Measurements from ENCODE around the gene P2RX6.

DNA sequence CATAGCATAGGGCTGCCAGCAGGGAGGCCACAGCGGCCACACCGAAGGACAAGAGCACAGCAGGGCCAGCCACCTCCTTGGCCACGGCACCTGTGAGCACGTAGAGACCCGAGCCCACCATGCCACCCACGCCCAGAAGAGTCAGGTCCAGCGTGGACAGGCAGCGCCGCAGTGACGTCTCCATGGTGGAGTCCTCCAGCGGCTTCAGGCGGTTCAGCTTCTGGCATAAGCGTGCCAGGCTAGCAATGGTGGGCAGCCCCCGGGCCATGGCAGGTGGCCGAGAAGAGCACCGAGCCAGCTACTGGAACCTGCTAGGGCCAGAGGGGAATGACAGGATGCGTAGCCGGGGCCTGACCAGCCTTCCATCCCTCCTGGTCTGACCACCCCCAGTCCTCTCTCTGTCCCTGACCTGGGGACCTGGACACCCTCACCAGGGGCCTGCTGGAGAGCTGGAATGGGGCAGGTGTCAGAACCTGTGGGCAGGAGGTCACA lies 16.6 kb downstream of the P2RX6 start:
- TF ChIP-seq CTCF (IDR thresholded peaks at IDR 0.05) = no peak
- no peak for TF ChIP-seq POLR2A (IDR thresholded peaks at IDR 0.05)
- TF ChIP-seq EP300 (IDR thresholded peaks at IDR 0.05) = no peak
- TF ChIP-seq POLR2AphosphoS5 (IDR thresholded peaks at IDR 0.05) = no peak
